SIG-M5 treated with dmso at 0.1 percent for 504 hours (cell line): ENCODE measurements around the gene ABCB6.
"Not testable (repeated sequence)": the region's sequence is repeated elsewhere in the genome, so short reads cannot be mapped to it uniquely, and the experiment has no call there.

Experiments used
- DNase-seq: peaks from one replicate; lab custom pipeline; 2025; ENCODE audit not compliant: unreplicated experiment; lab: John Stamatoyannopoulos, UW

ABCB6 gene

DNA sequence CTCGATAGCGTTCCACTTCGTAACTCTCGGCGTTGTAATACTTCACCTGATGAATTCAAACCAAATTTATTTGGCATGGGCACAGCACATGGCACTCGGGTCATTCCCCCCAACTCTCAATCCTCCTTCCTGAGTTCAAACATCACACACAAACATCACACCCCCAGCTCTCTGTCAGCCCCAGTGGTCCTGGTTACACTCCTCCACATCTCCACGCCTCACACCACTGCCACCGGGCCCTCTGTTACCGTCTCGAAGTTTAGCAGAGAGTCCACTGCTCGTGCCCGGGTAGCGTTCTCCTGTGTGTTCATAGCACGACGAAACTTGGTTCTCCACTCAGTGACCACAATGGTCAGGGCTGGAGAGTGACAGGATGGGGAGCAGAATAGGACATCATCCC lies 4.6 kb downstream of the ABCB6 start:
- DNase-seq = no peak

DNA sequence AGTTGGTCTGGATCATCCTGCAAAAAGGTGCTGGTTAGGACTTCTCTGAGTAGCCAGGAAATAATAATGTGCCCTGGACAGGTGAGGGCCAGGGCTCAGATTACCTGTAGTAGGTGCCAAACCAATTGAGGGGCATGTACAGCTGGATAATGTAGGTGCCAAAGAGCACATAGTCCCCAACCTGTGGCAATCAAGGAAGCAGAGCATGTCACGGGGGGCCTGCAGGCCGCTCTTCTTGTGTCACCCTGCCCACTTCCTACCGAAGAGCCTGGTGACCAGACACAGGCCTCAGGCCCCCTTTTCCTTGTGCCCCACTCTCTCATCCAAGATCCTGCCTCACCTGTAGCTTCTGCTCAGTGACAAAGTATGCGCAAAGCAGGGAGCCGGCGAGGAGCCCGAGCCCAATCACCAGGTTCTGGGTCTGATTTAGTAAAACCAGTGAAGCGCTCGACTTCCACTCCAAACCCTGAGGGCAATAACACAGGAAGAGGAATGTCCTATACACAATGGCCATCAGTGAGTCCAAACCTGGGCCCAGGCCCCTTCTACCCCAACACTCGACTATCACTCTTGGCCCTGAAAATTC lies 5.2 kb downstream of the ABCB6 start:
- no peak for DNase-seq

DNA sequence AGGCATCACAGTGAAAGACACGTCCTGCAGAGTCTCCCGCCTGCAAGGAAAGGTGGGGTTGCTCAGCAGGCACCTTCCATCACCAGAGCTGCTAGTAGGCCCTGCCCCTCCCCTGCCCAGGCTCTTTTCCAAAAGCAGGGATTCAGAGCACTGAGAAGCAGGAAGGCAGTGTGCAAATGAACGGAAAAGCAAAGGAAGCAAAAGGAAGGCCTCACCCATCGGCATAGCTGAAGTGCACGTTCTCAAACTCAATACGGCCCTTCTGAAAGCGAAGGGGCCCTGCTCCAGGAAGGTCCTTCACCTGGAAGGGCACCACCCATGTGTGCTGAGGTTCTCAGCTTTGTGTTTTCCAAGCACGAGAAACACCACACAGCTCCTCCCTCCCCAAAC lies 5.7 kb downstream of the ABCB6 start:
- DNase-seq = no peak

DNA sequence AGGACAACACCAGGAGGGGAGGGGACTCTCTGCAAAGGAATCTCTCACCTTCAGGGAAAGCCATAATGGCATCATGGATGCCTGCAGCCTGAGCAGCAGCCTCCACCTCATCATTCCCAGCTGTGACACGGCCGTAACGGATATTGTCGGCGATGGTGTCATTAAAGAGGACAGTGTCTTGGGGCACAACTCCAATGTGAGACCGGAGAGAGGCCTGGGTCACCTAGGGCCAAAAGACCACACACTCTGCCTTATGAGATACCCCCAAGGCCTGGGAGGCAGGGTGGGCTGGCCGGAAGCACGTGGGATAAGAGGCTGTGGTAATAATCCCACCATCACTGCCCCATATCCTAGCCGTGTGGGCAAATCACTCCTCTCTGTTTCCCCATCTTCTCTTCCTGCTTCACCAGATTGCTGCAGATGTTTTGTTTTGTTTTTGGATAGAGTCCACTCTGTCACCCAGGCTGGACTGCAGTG lies 7.8 kb downstream of the ABCB6 start:
- no peak for DNase-seq

DNA sequence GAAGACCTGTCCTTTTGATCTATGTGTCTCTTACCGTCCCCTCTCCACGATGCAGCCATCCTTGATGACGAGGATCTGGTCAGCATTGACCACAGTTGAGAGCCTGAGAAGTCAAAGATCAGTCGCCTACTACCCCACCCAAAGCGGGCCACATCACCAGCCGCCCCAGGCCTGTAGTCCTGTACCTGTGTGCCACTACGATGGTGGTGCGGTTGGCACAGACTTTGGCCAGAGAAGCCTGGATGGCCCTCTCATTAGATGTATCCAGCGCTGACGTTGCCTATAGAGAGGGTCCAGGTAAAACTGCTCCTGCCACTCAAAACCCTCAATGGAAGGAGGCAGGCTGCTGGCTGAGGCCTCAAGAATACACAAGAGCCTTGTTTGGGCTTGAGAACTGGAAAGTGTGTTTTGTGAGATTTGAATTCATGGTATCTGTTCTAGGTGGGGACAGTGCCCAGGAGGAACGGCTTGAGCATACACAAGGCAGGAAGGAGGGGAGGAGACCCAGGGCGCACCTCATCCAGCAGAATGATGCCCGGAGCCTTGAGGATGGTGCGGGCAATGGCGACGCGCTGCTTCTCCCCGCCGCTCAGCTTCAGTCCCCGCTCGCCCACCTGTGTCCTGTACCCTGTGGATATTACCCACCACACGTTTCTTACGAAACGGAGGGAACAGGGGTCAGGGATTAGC lies 8.4 kb downstream of the ABCB6 start:
- no peak for DNase-seq

DNA sequence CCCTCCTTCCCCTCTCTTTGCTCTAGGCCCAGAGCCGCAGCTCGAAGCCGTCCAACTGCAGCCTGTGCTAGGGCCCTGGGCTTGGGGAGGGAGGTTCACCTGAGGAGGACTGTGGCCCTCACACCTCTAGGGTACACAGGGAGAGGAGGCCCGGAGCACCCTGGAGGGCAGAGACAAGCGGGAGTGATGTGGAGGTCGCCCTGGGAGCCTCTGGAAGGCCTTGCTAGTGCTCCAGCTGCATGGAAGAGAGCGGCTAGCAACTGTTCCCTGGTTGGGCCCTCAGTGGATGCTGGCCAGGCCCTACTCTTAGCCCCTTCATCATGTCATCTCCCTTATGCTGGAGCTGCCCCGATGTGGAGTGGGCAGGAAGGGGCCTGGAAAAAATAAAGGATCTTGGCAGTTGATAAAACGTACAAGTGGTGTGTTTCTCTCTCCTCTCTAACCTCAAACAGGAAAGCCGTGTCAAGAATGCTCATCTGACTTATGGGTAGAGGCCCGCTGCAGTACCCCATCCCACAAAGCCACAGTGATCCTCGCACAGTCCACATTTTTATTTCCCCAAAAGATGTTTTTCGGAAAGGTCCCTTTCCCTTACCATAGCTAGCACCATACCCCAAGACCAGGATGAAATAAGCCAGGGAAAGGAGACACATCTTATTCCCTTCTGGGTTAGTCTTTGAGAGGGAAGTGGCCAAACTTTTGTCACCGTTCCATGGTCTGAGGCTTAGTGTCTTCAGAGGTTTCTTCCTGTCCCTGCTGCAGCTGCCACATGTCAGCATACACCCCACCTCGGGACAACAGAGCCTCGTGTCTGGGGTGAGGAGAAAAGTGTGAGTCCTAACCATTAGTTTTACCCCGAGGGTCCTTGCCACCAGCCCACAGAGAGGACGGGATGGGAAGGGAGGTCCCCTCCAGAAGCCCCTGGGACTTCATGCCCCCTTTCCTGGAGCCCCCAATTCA lies 9.2 kb downstream of the ABCB6 start:
- DNase-seq = no peak

DNA sequence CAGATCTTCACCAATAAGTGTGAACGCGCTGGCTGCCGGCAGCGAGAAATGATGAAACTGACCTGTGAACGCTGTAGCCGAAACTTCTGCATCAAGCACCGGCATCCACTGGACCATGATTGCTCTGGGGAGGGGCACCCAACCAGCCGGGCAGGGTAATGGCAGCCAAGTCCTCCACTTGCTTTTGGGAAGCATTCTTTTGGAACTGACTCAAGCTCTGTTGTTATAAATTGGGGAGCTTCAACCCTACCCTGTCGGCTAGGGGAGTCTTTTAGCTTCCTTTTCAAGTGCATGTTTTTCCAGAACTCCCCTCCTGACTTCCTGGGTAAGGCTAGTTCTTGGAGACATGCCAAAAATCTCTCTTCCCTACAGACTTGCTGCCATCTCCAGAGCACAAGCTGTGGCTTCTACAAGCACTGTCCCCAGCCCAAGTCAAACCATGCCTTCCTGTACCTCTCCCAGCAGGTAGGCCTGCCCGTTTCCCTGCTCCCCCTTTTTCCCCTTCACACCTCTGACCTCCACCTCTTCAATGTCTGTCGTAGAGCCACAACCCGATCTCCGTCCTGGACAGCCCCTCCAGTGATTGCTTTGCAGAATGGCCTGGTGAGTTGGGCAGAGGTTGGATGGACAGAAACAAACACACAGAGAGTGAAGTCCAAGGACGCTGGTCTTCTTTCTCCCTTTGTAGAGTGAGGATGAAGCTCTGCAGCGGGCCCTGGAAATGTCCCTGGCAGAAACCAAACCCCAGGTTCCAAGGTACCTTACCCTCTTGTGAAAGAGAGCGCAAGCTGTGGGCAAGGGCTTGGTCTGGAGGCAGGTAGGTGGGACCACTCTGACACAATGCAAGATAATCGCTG lies 10.6 kb downstream of the ABCB6 start:
- DNase-seq = no peak

DNA sequence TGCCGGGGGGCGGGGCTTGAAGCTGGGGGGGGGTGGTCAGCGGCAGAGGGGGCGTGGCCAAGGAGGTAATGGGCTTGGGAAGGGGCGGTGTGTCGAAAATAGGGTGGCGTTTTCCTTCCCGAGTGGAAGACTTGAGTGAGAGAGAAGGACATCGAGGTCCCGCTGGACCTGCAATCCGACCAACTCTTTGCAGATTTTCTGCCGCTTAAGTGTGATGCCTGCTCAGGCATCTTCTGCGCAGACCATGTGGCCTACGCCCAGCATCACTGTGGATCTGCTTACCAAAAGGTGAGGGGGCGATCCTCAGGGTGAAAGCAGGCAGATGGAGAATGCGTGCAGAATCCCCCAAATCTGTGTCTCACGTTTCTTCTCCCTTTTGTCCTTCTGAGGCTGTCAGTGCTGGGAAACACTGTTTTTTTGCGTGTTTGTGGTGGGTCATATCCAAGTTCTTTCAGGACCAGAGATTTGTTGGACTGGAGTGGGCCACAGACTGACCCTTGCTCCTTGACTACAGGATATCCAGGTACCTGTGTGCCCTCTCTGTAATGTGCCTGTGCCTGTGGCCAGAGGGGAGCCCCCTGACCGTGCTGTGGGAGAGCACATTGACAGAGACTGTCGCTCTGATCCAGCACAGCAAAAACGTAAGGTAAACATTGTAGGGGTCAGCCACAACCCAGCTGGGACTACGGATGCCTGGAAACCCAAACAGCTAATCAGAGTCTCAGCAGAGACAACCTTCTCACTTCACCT lies 11.4 kb downstream of the ABCB6 start:
- DNase-seq = no peak

DNA sequence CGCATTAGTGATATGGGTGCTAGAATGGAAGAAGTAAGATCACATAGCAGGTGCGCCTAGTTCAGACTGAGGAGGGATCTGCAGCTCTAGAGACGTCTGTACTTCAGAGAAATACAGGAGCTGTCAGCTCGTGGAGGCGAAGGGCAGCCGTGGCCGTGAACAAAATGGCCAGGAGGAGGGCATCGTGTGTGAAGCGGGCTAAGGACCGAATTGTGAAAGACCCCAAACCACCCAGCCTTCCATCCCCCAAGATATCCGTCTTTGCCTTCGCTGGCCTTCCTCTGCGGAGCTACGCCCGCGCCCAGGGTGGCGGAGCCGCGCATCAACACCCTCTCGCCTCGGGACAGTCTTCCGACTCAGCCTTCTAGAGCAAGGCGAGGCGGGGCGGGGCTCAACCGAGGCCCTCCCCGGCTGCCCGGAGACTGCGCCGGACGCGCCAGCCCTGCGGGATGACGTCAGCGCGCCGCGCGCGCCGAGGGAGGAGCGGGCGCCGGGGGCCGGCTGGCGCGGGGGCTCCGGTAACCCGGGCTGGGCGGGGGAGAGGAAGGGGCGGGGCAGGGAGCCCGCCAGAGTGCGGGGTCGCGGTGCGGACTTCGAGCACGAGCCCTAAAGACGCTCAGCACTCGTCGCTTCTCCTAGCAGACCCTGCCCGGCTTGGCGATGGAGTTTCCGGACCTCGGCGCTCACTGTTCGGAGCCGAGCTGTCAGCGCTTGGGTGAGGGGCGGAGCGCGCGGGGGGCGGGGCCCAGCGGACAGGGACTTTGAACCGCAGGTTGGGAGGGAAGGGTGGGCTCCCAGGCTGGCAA lies 12.2 kb downstream of the ABCB6 start, which contains the start of gene ZFAND2B:
Gene ZFAND2B, plus strand, starts transcription at position 455 of the 806 bp plus-strand sequence. Its CDS starts 206 bp downstream, at position 661.
- peak; percentile 95 for DNase-seq

DNA sequence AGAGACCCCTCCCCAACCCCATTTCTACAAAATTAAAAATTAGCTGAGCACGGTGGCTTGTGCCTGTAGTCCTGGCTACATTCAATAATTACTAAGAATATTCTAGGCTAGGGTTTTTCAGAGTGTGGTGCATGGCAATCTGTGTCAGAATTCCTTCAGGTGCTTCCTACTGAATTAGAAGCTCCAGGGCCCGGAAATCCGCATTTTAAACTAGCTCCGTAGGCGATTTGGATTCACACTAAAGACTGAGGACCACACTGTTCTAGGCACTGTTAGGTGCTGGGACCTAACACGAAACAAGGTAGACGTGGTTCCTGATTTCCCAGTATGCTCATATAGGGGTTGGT lies 12.8 kb downstream of the ABCB6 start:
- DNase-seq = no peak

DNA sequence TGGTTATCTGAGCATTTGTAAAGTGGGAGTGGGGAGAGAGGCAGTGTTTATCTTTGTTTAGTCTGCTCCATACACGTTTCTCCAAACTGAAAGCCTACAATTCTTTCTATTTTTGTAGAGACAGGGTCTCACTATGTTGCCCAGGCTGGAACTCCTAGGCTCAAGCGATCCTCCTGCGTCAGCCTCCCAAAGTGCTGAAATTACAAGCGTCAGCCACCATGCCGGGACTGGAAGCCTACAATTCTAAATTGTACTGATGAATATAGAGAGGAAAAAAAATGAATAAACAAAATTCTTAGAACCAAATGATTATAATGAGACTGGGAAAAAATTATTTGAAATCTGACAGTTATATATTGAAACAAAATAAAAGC lies 13.6 kb downstream of the ABCB6 start:
- no peak for DNase-seq

DNA sequence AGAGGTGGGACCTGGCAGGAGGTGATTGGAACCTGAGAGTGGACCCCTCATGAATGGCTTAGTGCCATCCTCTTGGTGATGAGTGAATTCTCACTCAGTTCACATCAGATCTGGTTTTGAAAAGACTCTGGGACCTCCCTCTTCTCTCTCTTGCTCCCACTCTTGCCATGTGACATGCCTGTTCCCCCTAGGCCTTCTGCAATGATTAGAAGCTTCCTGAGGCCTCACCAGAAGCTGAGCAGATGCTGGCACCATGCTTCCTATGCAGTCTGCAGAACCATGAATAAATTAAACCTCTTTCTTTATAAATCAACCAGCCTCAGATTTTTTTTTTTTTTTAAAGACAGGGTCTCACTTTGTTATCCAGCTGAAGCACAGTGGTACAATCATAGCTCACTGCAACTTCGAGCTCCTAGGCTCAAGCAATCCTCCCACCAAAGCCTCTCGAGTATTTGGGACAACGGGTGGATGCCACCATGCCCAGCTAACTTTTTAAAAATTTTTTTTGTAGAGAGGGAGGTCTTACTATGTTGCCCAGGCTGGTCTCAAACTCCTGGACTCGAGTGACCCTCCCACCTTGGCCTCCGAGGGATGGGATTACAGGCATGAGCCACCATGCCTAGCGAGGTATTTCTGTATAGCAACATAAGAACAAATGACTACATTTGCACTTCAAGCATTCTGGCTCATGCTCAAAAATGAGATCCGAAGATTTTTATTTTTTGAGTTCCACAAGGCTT lies 14.2 kb downstream of the ABCB6 start:
- no peak for DNase-seq

DNA sequence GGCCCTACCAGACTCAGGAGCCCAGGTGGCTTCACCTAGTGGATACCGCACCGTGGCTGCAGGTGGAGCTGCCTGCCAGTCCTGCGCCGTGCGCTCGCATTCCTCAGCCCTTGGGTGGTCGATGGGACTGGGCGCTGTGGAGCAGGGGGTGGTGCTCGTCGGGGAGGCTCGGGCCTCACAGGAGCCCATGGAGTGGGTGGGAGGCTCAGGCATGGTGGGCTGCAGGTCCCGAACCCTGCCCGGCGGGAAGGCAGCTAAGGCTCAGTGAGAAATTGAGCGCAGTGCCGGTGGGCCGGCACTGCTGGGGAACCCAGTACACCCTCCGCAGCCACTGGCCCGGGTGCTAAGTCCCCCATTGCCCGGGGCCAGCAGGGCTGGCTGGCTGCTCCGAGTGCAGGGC lies 17.4 kb downstream of the ABCB6 start:
- DNase-seq = not testable (repeated sequence)

DNA sequence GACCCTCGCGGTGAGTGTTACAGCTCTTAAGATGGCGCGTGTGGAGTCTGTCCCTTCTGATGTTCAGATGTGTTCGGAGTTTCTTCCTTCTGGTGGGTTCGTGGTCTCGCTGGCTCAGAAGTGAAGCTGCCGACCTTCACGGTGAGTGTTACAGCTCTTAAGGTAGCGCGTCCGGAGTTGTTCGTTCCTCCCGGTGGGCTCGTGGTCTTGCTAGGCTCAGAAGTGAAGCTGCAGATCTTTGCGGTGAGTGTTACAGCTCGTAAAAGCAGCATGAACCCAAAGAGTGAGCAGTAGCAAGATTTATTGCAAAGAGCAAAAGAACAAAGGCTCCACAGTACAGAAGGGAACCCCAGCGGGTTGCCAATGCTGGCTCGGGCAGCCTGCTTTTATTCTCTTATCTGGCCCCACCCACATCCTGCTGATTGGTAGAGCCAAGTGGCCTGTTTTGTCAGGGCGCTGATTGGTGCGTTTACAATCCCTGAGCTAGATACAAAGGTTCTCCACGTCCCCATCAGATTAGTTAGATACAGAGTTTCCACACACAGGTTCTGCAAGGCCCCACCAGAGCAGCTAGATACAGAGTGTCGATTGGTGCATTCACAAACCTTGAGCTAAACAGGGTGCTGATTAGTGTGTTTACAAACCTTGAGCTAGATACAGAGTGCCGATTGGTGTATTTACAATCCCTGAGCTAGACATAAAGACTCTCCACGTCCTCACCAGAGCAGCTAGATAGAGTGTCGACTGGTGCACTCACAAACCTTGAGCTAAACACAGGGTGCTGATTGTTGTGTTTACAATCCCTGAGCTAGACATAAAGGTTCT lies 18.0 kb downstream of the ABCB6 start:
- DNase-seq = not testable (repeated sequence)

DNA sequence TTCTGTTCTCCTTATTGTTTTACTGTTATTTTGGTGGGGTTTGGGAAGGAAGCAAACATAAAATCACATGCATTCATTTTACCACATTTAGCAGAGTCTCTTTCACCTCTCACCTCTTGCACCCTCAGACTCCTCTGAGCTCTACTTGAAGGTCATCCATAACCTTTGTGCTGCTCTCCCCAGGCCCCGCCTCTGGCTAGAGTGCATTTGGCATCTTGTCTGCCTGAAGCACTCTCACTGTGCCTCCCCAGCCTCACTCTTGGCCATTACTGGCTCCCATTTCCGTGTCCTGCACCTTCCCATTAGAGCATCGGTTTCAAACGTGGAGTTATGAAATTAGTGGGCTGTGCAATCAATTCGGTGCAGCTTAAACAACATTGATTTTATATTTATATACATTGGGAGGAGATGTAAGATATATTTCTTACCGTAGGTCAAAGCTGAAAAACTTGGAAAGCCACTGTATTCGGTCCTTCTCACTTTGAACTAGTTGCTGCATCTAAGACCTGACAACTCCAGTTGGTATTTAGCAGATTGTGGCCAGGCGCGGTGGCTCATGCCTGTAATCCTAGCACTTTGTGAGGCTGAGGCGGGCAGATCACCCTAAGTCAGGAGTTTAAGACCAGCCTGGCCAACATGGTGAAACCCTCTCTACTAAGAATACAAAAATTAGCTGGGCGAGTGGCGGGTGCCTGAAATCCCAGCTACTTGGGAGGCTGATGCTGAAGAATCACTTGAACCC lies 19.1 kb downstream of the ABCB6 start:
- no peak for DNase-seq

DNA sequence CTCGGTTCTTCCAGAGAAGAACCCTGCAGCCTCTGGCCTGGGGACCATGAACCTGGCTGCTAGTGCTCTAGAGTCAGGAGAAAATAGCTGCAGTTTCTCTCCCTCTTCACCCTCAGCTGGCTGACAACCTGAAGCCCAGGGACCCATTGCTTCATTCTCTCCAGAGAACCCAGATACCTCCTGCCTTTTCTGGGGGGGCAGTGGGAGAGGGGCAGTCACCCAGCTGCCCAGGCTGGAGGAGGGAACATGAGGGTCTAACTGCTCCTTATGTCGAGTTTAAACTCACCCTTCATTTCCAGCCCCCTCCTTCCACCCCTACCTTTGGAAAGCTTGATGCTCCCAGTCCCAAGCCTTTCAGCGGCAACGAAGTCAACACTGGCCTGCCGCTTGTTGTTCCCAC lies 19.8 kb downstream of the ABCB6 start:
- no peak for DNase-seq

DNA sequence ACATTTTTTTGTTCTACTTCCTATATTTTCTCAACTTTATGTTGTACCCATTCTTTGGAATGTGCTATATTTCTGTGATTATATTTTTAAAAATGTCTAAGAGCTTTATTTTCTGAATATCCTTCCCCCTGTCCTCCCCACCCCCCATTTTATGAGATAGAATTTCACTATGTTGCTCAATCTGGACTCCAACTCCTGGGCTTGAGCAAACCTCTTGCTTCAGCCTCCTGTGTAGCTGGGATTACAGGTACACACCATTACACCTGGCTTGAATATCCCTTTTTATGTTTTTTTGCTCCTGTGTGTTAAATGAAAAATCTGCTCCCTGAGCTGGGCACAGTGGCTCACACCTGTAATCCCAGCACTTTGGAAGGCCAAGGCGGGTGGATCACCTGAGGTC lies 21.4 kb downstream of the ABCB6 start:
- no peak for DNase-seq
